NCI-H226 (cell line): ENCODE results near the gene RAP2A.

Source experiments
- DNase-seq: peaks from one replicate; pipeline ENCODE4 v3.0.0-alpha.2; 2015

The RAP2A gene

DNA sequence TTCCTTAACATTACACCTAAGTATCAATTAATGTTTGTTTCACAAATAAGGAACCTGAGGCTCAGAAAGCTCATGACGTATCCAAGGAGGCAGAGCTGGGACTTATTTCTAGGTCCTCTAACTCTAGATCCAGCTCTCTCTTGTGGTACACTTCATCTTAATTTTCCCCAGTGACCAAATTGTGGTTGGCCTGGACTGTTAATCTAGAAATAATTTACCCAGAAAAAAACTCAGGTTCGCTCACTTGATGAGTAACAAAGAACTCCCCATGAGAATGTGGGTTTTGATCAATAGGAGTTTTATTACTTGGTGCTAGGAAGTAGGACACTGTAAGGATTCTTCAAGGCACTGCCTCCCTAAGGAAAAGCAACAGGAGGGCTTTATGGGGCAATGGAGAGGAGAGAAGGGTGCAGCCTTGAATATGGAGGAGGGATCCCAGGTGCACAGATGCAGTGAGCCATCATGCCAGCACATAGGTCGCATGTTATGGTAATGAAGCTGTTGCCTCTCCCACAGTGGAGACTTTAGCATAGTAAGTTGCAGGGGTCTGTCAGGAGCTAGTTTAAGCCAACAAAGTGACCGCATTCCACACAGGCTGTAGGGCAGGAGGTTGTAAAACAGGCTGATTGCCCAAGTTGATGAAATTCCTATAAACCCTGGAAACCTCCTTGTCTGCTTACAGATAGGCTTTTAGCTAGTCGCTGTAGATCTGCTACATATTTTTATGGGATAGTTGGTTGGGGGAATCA is 14.7 kb downstream of the RAP2A start:
- DNase-seq = no peak

GRCh38 chr13:97454699-97455098 is 20.7 kb downstream of the RAP2A start:
- DNase-seq = no peak

- DNase-seq = no peak
Measured at GRCh38 chr13:97456047-97456446, 22.1 kb downstream of the RAP2A start.

DNA sequence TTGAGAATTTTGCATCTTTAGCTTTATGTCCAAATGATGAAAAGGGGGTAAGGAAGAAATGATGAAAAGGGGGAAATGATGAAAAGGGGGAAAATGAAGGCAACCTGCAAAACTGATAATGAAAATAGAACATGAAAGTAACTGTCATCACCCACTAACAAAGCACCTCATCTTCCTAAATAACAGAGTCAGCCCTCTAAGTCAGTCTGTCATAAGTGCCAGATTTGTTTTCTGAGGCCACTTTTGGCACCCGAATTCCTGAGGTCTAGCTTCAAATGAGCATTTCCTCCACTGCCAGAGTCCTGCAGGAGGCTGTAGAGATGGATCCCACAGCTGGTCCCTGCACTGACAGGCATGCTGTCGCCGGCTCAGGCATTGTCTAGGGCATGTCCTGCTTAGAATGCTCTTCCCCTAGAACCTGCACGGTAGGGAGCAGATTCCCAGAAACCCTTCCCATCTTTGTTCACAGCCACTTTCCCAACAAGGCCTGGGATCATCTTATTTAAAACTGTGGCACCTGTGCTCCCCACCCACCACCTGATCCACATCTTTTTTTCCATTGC is 25.3 kb downstream of the RAP2A start:
- no peak for DNase-seq

GRCh38 chr13:97460004-97460775 is 26.2 kb downstream of the RAP2A start:
- DNase-seq = no peak

DNA sequence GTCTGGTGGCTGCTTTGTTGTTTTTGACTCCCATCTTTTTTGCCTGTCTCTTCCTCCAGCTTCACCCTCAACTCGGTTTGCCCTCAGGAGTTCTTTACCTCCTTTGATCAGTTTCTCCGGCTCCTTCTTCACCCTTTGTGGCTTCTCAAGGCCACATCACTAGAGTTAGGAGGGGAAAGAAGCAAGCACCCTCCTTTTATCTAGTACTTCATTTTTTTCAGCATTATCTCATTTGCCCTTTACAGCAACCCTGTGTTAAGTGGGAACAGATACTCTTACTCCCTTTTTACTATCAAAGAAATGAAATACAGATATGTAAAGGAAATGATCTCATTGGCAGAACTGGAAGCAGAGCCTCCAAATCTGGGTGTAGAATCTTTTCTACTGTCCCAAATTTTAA is 26.9 kb downstream of the RAP2A start:
- peak; percentile 11 for DNase-seq

DNA sequence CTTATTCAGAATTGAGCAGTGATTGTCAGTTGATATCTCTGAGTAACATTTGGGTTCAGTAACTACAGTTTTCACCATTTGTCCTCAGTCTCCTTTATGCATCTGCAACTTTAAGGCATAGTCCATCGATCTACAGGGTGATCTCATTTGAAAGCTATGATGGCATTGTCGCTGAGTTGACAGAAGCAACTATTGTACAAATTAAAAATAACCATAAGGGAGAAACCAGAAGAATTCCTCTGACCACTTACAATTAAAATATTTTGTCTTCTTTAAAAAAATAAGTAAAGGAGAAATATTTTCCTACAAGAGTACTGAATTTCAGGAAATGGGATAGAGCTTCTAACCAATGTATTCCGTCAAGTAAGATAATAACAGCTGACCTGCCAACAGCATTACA is 30.6 kb downstream of the RAP2A start:
- no peak for DNase-seq

- no peak for DNase-seq
Measured at GRCh38 chr13:97466722-97467121, 32.8 kb downstream of the RAP2A start.

- DNase-seq = no peak
Measured at GRCh38 chr13:97468331-97468730, 34.4 kb downstream of the RAP2A start.

DNA sequence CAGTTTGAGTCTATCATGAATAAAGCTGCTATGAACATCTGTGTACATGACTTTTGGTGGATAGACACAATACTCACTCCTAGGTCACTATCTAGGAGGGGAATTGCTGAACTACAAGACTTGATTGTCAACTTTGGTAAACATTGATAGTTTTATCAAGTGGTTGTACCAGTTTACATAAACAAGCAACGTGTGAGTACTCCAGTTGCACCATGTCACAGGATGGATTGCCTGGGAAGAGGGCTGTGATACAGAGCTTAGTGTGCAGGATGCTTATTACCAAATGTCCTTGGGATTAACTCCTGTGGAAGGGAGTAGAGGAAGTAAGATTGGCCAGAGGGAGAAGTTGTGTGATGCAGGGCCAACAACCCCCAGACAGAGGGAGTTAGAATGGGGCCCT is 37.7 kb downstream of the RAP2A start:
- DNase-seq = no peak

DNA sequence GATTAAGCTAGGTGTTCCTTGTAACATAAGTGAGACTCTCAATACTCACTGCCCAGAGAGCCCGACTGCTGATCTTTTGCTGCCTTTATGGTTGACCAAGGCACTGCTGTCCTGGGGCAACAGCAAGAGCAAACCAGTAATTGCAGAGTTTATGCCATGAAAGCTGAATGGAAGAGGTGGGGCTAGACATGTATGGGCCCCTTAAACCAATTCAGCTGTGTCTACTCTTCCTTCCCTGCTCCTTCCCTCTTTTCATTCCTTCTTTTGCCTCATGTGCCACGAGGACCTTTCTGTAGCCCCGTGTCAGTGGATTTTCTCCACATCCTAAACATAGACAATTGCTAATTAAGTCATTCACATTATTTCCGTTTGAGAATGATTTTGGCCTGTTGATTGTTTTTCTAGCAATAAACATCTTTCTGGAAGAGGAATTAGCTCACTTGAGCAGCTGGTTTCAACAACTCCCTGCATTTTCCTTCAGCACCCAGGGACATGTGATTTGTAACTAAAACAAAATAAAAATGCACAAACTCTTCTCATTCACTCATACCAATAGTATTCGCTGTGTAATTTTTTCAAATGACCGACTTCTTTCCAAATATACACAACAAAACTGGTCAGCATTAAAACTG is 40.5 kb downstream of the RAP2A start:
- no peak for DNase-seq

GRCh38 chr13:97475011-97475410 is 41.0 kb downstream of the RAP2A start:
- no peak for DNase-seq

DNA sequence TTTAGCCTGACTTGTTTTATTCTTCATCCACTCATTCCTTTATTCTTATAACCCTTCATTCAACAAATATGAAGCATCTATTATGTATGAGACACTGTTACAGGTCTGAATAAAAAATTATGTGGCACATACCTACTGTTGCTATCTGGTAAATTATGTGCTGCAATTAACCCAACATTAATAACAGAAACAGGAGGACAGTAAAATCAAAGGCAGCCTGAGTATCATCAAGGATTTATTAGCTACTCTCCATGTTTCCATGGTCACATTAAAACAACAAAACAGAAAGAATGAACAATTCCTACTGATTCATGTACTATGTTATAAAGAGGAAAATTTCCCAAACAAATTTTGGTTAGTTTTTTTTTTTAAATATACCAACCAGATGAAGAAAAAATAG is 43.9 kb downstream of the RAP2A start:
- DNase-seq = no peak

GRCh38 chr13:97478247-97478646 is 44.3 kb downstream of the RAP2A start:
- no peak for DNase-seq

DNA sequence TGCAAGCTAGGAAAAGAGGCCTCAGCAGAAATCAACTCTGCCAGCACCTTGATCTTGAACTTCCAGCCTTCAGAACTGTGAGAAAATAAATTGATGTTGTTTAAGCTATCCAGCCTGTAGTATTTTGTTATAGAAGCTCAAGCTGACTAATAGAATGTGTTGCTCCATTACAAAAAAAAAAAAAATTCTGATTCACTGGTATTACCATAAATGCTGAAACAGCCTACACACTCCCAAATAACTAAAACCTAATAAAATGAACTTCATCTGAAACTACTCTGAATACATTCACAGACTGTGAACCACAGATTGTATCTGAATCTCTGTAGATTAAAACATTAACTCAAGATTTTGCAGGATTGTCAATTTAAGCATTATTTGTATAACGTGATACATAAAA is 49.5 kb downstream of the RAP2A start:
- DNase-seq = no peak

GRCh38 chr13:97484301-97484700 is 50.3 kb downstream of the RAP2A start:
- no peak for DNase-seq

GRCh38 chr13:97485320-97485719 is 51.4 kb downstream of the RAP2A start:
- no peak for DNase-seq

GRCh38 chr13:97490702-97491307 is 56.8 kb downstream of the RAP2A start:
- DNase-seq = no peak

DNA sequence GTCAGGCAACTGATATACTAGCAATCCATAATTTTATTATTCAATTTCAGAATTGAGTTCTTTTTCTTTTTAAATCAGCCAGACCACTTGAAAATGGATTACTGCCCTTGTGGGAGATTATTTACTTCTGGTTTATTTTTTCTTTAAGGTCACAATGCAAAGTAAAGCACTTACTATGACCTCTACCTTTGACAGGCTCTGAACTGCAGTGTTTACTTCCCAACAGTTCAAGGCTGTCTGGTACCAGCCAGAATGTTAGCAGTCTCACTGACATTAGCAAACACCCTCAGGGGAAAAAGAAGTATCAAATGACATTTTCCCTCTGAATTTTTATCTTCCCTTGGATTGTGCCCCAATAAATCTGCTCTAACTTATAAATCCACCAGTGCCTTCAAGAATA is 57.5 kb downstream of the RAP2A start:
- no peak for DNase-seq

- no peak for DNase-seq
Measured at GRCh38 chr13:97492257-97492656, 58.3 kb downstream of the RAP2A start.

DNA sequence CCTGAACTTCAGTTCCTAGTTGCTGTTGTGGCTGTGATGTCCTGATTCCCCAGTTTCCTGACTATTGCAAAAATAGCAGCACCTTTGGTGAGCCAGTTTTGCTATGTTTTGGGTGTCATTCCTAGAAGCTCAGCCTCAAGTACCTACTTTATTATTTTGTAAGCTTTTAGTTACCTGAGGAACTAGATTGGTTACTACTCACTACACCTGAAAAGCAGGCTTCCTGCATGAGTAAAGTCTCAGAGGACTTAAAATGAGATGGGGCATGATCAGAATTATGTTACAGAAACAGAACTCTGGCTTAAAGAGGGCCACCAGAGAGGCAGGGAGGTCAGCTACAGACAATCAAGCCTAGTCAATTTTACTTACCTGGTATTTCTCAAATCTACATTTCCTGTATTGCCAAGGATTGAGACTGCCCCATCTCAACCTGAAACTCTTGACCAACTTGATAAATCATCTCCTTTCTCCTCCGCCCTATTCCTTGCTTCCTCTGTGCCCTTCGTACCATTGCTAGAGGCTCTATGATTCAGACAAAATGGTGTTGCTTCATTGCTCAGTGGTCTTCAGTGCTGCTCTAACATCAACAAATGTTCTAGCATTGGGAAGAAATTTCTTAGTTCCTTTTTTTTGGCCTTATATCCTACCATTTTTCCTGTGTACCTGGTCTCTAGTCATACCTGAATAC is 58.9 kb downstream of the RAP2A start:
- no peak for DNase-seq

DNA sequence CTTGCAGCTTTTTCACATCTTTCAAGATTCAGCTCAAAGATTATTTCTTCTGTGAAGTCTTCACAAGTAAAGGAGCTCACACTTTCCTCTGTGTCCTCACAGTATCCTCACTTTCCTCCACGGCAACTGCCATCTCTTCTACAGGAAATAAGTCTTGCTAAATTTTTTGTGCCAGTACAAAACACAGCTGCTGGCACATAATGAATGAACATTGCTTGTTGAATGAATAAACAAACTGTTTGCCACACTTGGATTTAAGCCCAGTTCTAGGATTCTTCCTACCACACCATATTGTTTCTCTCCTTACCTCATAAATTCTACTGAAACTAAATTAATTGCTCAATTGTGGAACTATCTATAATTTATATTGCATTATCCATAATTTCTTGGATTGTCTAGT is 59.5 kb downstream of the RAP2A start:
- DNase-seq = no peak

GRCh38 chr13:97495678-97496077 is 61.7 kb downstream of the RAP2A start:
- no peak for DNase-seq
